HTR-8/SVneo (cell line): ENCODE measurements around the gene KIAA0232.

Source experiments
- DNase-seq: peaks from one replicate; pipeline ENCODE4 v3.0.0; 2011; ENCODE audit warnings: low spot score, mixed read lengths; ENCODE audit not compliant: insufficient read length
- FAIRE-seq: peaks from 2 replicates; lab custom pipeline; 2011; peaks lifted over from hg19 to GRCh38; lab: Jason Lieb, UNC

KIAA0232 gene

DNA sequence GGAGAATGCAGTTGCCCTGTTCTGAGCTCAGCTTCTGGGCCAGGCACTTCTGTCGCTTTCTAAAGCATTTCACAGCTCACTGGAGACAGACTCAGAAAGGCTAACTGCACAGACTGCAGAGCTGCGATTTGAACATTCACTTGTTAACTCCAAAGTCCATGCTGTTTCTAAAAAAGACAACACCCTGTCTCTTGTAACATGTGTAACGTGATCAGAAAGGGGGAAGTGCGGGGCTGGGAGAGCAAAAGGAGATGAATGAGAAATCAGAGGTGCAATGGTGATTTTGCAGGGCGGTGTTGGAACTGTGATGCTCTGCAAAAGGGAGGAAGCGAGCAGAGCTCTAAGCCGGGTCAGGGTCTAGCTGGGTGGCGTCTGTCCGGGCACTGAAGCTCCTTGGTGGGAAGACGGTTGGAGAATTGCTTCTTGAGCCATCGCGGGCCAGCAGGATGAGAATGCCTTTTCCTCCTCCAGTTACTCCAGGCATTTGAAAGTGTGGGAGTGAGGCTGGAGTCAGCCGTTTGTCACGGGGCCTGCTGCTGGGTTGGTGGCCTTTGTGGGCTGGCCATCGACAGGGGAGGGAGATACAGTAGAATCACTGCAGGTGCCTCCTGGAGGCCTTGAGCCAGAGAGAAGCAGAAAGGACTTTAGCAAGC, 147.4 kb downstream of the KIAA0232 start:
- no peak for DNase-seq

DNA sequence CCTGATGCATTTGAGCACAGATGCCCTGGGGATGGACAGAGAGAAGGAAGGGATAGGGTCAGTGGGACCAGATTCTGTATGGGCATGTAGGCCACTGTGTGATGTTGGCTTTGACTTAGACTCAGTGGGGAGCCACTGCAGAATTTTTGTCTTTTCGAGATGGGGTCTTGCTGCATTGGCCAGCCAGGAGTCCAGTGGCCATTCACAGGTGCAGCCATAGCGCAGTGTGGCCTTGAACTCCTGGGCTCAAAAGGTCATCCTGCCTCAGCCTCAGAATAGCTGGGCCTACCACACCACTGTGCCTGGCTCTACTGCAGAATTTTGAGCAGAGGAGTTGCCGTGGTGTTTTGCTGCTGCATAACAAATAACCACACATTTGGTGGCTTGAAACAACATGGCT, 149.9 kb downstream of the KIAA0232 start:
- no peak for FAIRE-seq
- DNase-seq, result no peak

More for the DNA sequence above, 147.4 kb downstream of the KIAA0232 start:
- FAIRE-seq, result no peak

DNA sequence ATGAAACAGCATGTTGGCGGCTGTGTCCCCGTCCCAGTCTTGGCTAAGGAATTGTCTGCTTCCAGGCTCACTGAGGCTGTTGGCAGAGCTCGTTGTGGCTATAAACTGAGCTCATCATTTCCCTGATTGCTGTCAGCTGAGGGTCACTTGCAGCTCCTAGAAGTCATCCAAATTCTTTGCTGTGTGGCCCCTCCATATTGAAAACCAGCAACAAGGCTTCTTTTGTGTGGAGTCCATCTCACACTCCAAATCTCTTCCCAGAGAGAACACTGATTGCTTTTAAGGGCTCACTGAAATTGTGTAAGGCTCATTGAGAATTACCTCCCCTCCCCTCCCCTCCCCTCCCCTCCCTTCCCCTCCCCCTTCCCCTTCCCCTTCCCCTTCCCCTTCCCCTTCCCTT, 150.4 kb downstream of the KIAA0232 start:
- DNase-seq (no peak), FAIRE-seq (no peak)
